SK-N-SH treated with all-trans-retinoic acid at 6 μM for 48 hours (cell line): ENCODE results near the gene FAM25G.
A peak's percentile ranks its signal among the peaks of the same experiment; 100 is the strongest.

Experiments used
- ATAC-seq: fragments of 200-7000 bp; cut with Tn5 transposase; 3 replicates; pipeline ENCODE4 v1.9.1; 2020; ENCODE audit warnings: mild to moderate bottlenecking, moderate library complexity
- ARNTL ChIP-seq: fragments of 450-650 bp; formaldehyde crosslinking; IDR thresholded peaks from 2 replicates; pipeline ENCODE4 v1.5.0; 2020; ENCODE audit warnings: low read depth, mild to moderate bottlenecking, moderate library complexity, borderline replicate concordance
- BACH2 ChIP-seq: fragments of 250-450 bp; sonication (Bioruptor Pico); IDR thresholded peaks from 2 replicates; pipeline ENCODE4 v1.9.0; 2021; ENCODE audit warnings: mild to moderate bottlenecking, borderline replicate concordance
- CREB5 ChIP-seq: fragments of 250-450 bp; sonication (Bioruptor Pico); IDR thresholded peaks from 2 replicates; pipeline ENCODE4 v1.5.1; 2020; ENCODE audit warnings: low read depth, mild to moderate bottlenecking, moderate library complexity
- CSDC2 ChIP-seq: fragments of 250-450 bp; sonication (Bioruptor Pico); IDR thresholded peaks from 2 replicates; pipeline ENCODE4 v1.5.0; 2020; ENCODE audit warnings: mild to moderate bottlenecking, moderate library complexity
- ESRRG ChIP-seq: fragments of 250-450 bp; sonication (Bioruptor Pico); IDR thresholded peaks from 2 replicates; pipeline ENCODE4 v1.6.1; 2021; ENCODE audit warnings: mild to moderate bottlenecking
- GLIS3 ChIP-seq: fragments of 250-450 bp; sonication (Bioruptor Pico); IDR thresholded peaks from 2 replicates; pipeline ENCODE4 v1.5.0; 2020; ENCODE audit warnings: mild to moderate bottlenecking, moderate library complexity
- ISL1 ChIP-seq: fragments of 250-450 bp; sonication (Bioruptor Pico); IDR thresholded peaks from 2 replicates; pipeline ENCODE4 v2.1.2; 2022; ENCODE audit warnings: mild to moderate bottlenecking, moderate library complexity
- OSR1 ChIP-seq: fragments of 250-450 bp; sonication (Bioruptor Pico); IDR thresholded peaks from 2 replicates; pipeline ENCODE4 v1.8.0; 2022; ENCODE audit warnings: moderate library complexity, mild to moderate bottlenecking, inconsistent platforms
- PATZ1 ChIP-seq: fragments of 250-450 bp; sonication (Bioruptor Pico); IDR thresholded peaks from 2 replicates; pipeline ENCODE4 v1.8.0; 2020; ENCODE audit warnings: mild to moderate bottlenecking, moderate library complexity, borderline replicate concordance
- PPARA ChIP-seq: fragments of 250-450 bp; sonication (Bioruptor Pico); IDR thresholded peaks from 2 replicates; pipeline ENCODE4 v1.5.0; 2020; ENCODE audit warnings: mild to moderate bottlenecking, borderline replicate concordance
- RARB ChIP-seq: fragments of 250-450 bp; sonication (Bioruptor Pico); IDR thresholded peaks from 2 replicates; pipeline ENCODE4 v1.8.0; 2021; ENCODE audit warnings: mild to moderate bottlenecking, moderate library complexity
- SNAI2 ChIP-seq: fragments of 250-450 bp; sonication (Bioruptor Pico); IDR thresholded peaks from 2 replicates; pipeline ENCODE4 v1.5.0; 2020; ENCODE audit warnings: mild to moderate bottlenecking, moderate library complexity
- TCF4 ChIP-seq: fragments of 250-450 bp; sonication (Bioruptor Pico); IDR thresholded peaks from 2 replicates; pipeline ENCODE4 v1.8.0; 2021; ENCODE audit warnings: mild to moderate bottlenecking, moderate library complexity, borderline replicate concordance
- TOX ChIP-seq: fragments of 250-450 bp; sonication (Bioruptor Pico); IDR thresholded peaks from 2 replicates; pipeline ENCODE4 v1.8.0; 2021; ENCODE audit warnings: mild to moderate bottlenecking, moderate library complexity, borderline replicate concordance
- TSHZ2 ChIP-seq: fragments of 250-450 bp; sonication (Bioruptor Pico); IDR thresholded peaks from 2 replicates; pipeline ENCODE4 v1.5.0; 2020; ENCODE audit warnings: mild to moderate bottlenecking, moderate library complexity
- ZC3H10 ChIP-seq: fragments of 250-450 bp; sonication (Bioruptor Pico); IDR thresholded peaks from 2 replicates; pipeline ENCODE4 v1.5.1; 2021; ENCODE audit warnings: mild to moderate bottlenecking, moderate library complexity
- ZFP3 ChIP-seq: fragments of 250-450 bp; sonication (Bioruptor Pico); IDR thresholded peaks from 2 replicates; pipeline ENCODE4 v1.5.0; 2020; ENCODE audit warnings: mild to moderate bottlenecking, moderate library complexity
- ZFP30 ChIP-seq: fragments of 450-650 bp; formaldehyde crosslinking; IDR thresholded peaks from 2 replicates; pipeline ENCODE4 v1.5.0; 2022; ENCODE audit warnings: mild to moderate bottlenecking, moderate library complexity
- ZNF565 ChIP-seq: fragments of 450-650 bp; formaldehyde crosslinking; conservative IDR thresholded peaks from 2 replicates; pipeline ENCODE4 v1.5.0; 2020; ENCODE audit warnings: low read depth, mild to moderate bottlenecking, moderate library complexity
- ZNF70 ChIP-seq: fragments of 450-650 bp; formaldehyde crosslinking; IDR thresholded peaks from 2 replicates; pipeline ENCODE4 v1.5.0; 2020; ENCODE audit warnings: mild to moderate bottlenecking, moderate library complexity
- ZNF8 ChIP-seq: fragments of 450-650 bp; formaldehyde crosslinking; IDR thresholded peaks from 2 replicates; pipeline ENCODE4 v1.5.0; 2020; ENCODE audit warnings: mild to moderate bottlenecking, moderate library complexity

Gene FAM25G

GRCh38 chr10:47462577-47463358 lies 28.7 kb downstream of the FAM25G start:
- ATAC-seq: peak; percentile 84

- peak; percentile 88 for ATAC-seq
Observed at GRCh38 chr10:47461261-47461687, 30.2 kb downstream of the FAM25G start.

GRCh38 chr10:47458466-47459154 lies 32.9 kb downstream of the FAM25G start:
- no peak for ATAC-seq
- TF ChIP-seq TCF4 (CRISPR knock-in tag): no peak
- TF ChIP-seq ZNF8 (CRISPR knock-in tag): no peak
- no peak for TF ChIP-seq SNAI2 (CRISPR knock-in tag)
- no peak for TF ChIP-seq CREB5 (CRISPR knock-in tag)
- TF ChIP-seq ZNF565 (CRISPR knock-in tag): no peak
- no peak for TF ChIP-seq ISL1 (CRISPR knock-in tag)
- no peak for TF ChIP-seq ZFP3 (CRISPR knock-in tag)
- TF ChIP-seq TOX: no peak
- TF ChIP-seq CSDC2: no peak
- TF ChIP-seq ZNF70 (CRISPR knock-in tag): no peak
- TF ChIP-seq BACH2 (CRISPR knock-in tag): no peak
- TF ChIP-seq OSR1 (CRISPR knock-in tag): no peak

- no peak for TF ChIP-seq ESRRG
- TF ChIP-seq TSHZ2 (CRISPR knock-in tag): no peak
- TF ChIP-seq ZNF70 (CRISPR knock-in tag): no peak
- no peak for TF ChIP-seq ISL1 (CRISPR knock-in tag)
- TF ChIP-seq SNAI2 (CRISPR knock-in tag): no peak
- TF ChIP-seq PPARA (CRISPR knock-in tag): no peak
- no peak for TF ChIP-seq GLIS3 (CRISPR knock-in tag)
- no peak for TF ChIP-seq ZC3H10 (CRISPR knock-in tag)
- no peak for TF ChIP-seq CSDC2
- TF ChIP-seq CREB5 (CRISPR knock-in tag): no peak
- no peak for TF ChIP-seq ZNF8 (CRISPR knock-in tag)
- no peak for TF ChIP-seq ZFP3 (CRISPR knock-in tag)
- TF ChIP-seq RARB (CRISPR knock-in tag): no peak
- TF ChIP-seq PATZ1 (CRISPR knock-in tag): no peak
- no peak for TF ChIP-seq ARNTL (CRISPR knock-in tag)
- TF ChIP-seq ZFP30: no peak
- no peak for TF ChIP-seq BACH2 (CRISPR knock-in tag)
- ATAC-seq: no peak
Observed at GRCh38 chr10:47457826-47458225, 33.7 kb downstream of the FAM25G start.
